Thymus (tissue), 11 donors: ENCODE data around the gene PLA2G2C. TPM values are rescaled to one million over a fixed set of nuclear protein-coding genes. Genes with fewer than 3 reads are reported as not detected.

Experiments
- DNase-seq, 9 donors: peaks; one replicate each; pipeline ENCODE4 v3.0.0-alpha.2; 2013; ENCODE audit warnings: low spot score in 9 of 9, low read depth in 6 of 9, missing footprints in 1 of 9
- H3K27ac ChIP-seq, 2 donors: one replicate each; pipeline ENCODE4 v1.5.1; 2013; ENCODE audit warnings: control low read depth in 1 of 2, low read depth in 1 of 2, low read length in 1 of 2, mild to moderate bottlenecking in 1 of 2, moderate library complexity in 1 of 2
- H3K27me3 ChIP-seq, 2 donors: one replicate each; pipeline ENCODE4 v1.5.1; 2013; ENCODE audit warnings: low read length in 1 of 2; ENCODE audit not compliant: control insufficient read depth in 2 of 2, insufficient read depth in 1 of 2
- H3K36me3 ChIP-seq, 2 donors: one replicate each; pipeline ENCODE4 v1.5.1; 2013; ENCODE audit warnings: low read length in 1 of 2, mild to moderate bottlenecking in 1 of 2, moderate library complexity in 1 of 2; ENCODE audit not compliant: control insufficient read depth in 2 of 2, insufficient read depth in 2 of 2
- H3K4me1 ChIP-seq, 2 donors: one replicate each; pipeline ENCODE4 v1.5.1; 2013; ENCODE audit warnings: low read length in 2 of 2; ENCODE audit not compliant: control insufficient read depth in 2 of 2, insufficient read depth in 2 of 2
- H3K4me3 ChIP-seq, 2 donors: one replicate each; pipeline ENCODE4 v1.5.1; 2013; ENCODE audit warnings: low read length in 2 of 2, control low read depth in 1 of 2, mild to moderate bottlenecking in 1 of 2
- H3K9me3 ChIP-seq, 2 donors: one replicate each; pipeline ENCODE4 v1.5.1; 2013; ENCODE audit warnings: low read length in 1 of 2, mild to moderate bottlenecking in 1 of 2; ENCODE audit not compliant: control insufficient read depth in 2 of 2, insufficient read depth in 1 of 2
- WGBS: extraction: QIAGEN DNeasy Blood & Tissue Kit; methylation state at CpG from one replicate; pipeline ENCODE4 v1.1.7; 2013; 5-methylcytosine and 5-hydroxymethylcytosine counted together
- polyA plus RNA-seq: library from polyadenylated mRNA; stranded (reverse); fragments of 200-250 nt; gene quantifications from one replicate; pipeline ENCODE4 v1.2.3, GENCODE V29; 2013
- total RNA-seq: library from RNA; stranded (reverse); fragments of 120-200 nt; gene quantifications from one replicate; pipeline ENCODE4 v1.2.4, GENCODE V29; 2013
- donor health status: healthy.

PLA2G2C gene
- total and polyA plus RNA-seq, 2 donors: 0.02 to 0.19 TPM

DNA sequence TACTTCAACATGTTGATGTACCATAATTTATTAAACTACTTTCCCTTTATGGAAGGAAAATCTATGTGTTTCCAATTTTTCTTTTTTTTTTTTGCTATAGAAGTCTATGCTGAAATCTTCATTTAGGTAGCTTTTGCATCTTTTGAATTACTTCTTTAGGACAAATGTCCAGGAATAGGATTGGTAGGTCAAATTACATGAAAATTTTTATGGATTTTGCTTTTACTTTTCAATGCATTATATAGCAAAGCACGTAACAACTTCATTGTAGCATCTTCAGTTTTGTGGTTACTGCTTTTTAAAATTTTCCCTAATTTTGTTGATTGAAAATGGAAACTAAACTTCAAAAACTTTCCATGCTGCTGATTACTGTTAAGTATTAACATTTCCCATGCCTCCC is 12.0 kb upstream of the PLA2G2C start:
- 91% methylated on average over 1 of the region's 1 CpG for WGBS
- Histone ChIP-seq H3K4me3 (no peak overlapping the region), H3K27ac (no peak overlapping the region), H3K36me3 (no peaks in the 10 kb centered on the region), H3K4me1 (no peaks in the 10 kb centered on the region), H3K27me3 (peaks cover 0 to 6% of the 10 kb centered on the region in 2 donors), H3K9me3 (no peaks in the 10 kb centered on the region)
- DNase-seq: no peak

- 78% methylated on average over 6 of the region's 6 CpGs for WGBS
- Histone ChIP-seq H3K4me3 (no peak overlapping the region), H3K9me3 (no peaks in the 10 kb centered on the region), H3K36me3 (no peaks in the 10 kb centered on the region), H3K4me1 (no peaks in the 10 kb centered on the region), H3K27ac (no peak overlapping the region), H3K27me3 (peaks cover 0 to 6% of the 10 kb centered on the region in 2 donors)
- DNase-seq: no peak
Observed at GRCh38 chr1:20197329-20197791, 11.0 kb upstream of the PLA2G2C start.

GRCh38 chr1:20195462-20195780 is 9.1 kb upstream of the PLA2G2C start:
- Histone ChIP-seq H3K9me3 (no peaks in the 10 kb centered on the region), H3K4me3 (no peak overlapping the region), H3K27ac (no peak overlapping the region), H3K27me3 (peaks cover 0 to 6% of the 10 kb centered on the region in 2 donors), H3K4me1 (no peaks in the 10 kb centered on the region), H3K36me3 (no peaks in the 10 kb centered on the region)
- 78% methylated on average over 4 of the region's 4 CpGs for WGBS
- DNase-seq: no peak

DNA sequence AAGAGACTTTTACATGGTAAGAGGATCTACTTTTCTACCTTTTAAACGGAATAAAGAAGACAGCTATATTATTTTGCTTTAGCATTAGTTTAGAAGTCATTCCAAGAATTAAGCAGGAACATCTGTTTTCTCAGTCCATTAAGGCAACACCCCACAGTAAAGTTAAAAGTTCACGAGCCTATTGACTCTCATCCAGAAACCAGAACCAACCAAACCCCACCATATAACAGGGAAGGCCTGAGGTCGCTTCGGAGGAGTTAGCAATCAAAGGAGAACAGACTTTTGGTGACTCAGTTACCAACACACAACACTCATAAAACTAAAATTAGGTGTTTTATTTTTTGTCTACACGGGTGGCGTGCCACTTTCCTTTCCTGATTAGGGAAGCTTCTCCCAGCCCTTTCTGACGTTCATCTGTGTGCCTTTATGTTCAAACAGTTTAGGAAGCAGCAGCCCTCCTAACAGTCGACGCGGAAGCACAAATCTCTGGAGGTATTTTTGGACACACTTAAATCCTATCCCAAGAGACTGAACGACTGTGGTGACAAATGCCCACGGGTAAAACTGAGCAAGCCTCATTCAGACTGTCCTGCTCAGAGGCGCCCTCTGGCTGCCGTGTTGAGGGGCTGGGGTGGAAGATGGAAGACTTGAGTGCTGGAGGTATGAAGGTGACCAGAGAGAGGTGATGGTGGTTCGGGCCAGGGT is 8.6 kb upstream of the PLA2G2C start:
- peak in 3 of 9 donors; percentile 10 to 56 (median 41) for DNase-seq
- 47% methylated on average over 15 of the region's 15 CpGs for WGBS
- no peaks in the 10 kb centered on the region for H3K4me1 ChIP-seq
- no peaks in the 10 kb centered on the region for H3K36me3 ChIP-seq
- peaks cover 0 to 5% of the 10 kb centered on the region in 2 donors for H3K27me3 ChIP-seq
- H3K4me3 ChIP-seq: no peak overlapping the region
- H3K9me3 ChIP-seq: no peaks in the 10 kb centered on the region
- H3K27ac ChIP-seq: no peak overlapping the region

- H3K4me1 ChIP-seq: no peaks in the 10 kb centered on the region
- H3K9me3 ChIP-seq: no peaks in the 10 kb centered on the region
- H3K4me3 ChIP-seq: no peak overlapping the region
- 97% methylated on average over 2 of the region's 2 CpGs for WGBS
- no peaks in the 10 kb centered on the region for H3K36me3 ChIP-seq
- H3K27me3 ChIP-seq: peaks cover 0 to 3% of the 10 kb centered on the region in 2 donors
- no peak for DNase-seq
- H3K27ac ChIP-seq: no peak overlapping the region
Observed at GRCh38 chr1:20194224-20194623, 7.9 kb upstream of the PLA2G2C start.

DNA sequence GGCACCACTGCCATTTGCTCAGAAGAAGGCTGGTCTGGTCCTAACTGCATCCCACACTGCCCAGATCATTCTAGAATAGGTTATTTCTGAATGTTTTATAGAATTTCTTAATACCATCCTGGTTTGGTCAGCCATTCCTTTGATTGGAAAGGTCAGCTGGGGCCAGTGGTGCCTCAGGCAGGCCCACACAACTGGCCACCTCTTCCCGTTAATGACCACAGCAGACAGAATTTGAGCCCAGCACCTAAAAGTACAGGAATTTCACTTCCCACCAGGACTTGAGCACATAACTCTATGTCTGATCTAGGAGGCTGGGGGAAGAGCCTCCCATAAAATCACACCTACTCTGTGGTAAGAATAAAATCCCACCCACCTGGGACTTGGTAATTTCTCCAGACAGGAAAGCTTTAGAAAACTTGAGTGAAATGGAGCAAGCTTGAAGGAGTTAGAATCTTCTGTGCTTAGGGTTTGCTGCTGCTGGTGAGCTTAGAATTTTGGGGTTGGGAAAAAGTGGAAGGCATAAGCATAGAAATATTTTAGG is 6.6 kb upstream of the PLA2G2C start:
- DNase-seq: no peak
- Histone ChIP-seq H3K4me1 (no peaks in the 10 kb centered on the region), H3K4me3 (no peak overlapping the region), H3K27ac (no peak overlapping the region), H3K36me3 (no peaks in the 10 kb centered on the region), H3K27me3 (peaks cover 0 to 3% of the 10 kb centered on the region in 2 donors), H3K9me3 (no peaks in the 10 kb centered on the region)
- 96% methylated on average over 1 of the region's 1 CpG for WGBS

- DNase-seq: no peak
- no peak overlapping the region for H3K4me3 ChIP-seq
- H3K9me3 ChIP-seq: no peaks in the 10 kb centered on the region
- peaks cover 0 to 5% of the 10 kb centered on the region in 2 donors for H3K27me3 ChIP-seq
- H3K36me3 ChIP-seq: no peaks in the 10 kb centered on the region
- WGBS: 89% methylated on average over 5 of the region's 5 CpGs
- no peak overlapping the region for H3K27ac ChIP-seq
- H3K4me1 ChIP-seq: peaks cover 0 to under 1% of the 10 kb centered on the region in 2 donors
Observed at GRCh38 chr1:20192364-20192763, 6.0 kb upstream of the PLA2G2C start.

DNA sequence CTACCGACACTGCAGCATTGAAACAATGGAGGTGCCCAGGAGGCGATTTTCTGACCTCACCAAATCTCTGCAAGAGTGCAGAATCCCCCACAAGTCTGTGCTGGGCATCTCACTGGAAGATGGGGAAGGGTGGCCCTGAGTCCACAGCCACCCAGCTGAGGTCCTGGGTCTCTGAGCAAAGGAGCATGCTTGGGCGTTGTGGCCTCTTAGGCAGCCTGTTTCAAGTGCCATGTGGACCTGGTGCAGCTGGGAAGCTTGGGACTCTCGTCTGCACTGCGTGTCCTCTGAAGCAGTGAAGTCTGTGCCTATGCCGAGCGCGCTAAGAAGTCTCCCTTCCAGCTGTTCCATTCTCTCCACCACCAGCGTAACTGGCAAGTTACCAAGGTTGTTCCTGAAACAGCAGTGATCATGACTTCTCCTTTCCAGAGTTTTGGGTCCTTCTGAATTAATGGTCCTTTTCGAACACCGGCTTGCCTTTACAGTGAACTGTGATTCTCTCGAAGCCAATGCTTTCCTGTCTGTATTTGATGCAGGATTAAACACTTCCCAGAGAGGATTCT is 5.0 kb upstream of the PLA2G2C start:
- no peak for DNase-seq
- H3K36me3 ChIP-seq: no peaks in the 10 kb centered on the region
- peaks cover 1 to 14% of the 10 kb centered on the region in 2 donors for H3K27me3 ChIP-seq
- H3K27ac ChIP-seq: no peak overlapping the region
- no peaks in the 10 kb centered on the region for H3K9me3 ChIP-seq
- H3K4me3 ChIP-seq: no peak overlapping the region
- 91% methylated on average over 12 of the region's 12 CpGs for WGBS
- peaks cover under 1 to 6% of the 10 kb centered on the region in 2 donors for H3K4me1 ChIP-seq
